Stimulated activated CD8-positive, alpha-beta memory T cell treated with anti-CD3 and anti-CD28 coated beads, Interleukin-12 subunit alpha, Interleukin-12 subunit beta, amount 100 ng/mL, for 1 hour (primary cell): ENCODE results near the gene KCNQ4.

ENCODE experiments used
- DNase-seq: peaks from one replicate; pipeline ENCODE4 v3.0.0-alpha.2; 2020; ENCODE audit warnings: low read depth

The KCNQ4 gene

DNA sequence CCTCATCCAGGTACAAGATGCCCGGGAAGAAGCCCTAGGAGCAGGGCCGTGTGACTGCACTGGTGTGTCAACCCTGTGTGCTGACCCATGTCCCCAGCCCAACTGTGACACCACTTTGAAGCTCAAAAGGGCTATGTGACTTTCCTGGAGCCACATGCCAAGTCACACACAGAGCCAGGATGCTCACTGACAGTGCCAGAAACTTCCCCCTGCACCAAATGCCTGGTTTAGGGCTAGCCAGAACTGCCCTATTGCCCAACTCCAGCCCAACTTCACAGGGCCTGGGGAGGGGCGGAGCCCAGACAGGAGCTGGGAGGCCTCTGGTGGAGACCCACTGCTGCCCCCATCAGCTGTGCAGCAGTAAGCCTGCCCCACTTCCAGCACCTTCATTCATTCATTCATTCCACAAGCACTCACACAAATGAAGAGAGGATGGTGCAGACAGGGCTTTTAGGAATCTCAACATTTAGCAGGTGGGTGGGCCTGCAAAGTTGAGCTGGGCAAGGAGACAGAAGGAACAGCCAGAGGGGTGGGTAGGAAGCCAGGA, 36.7 kb downstream of the KCNQ4 start:
- DNase-seq, result no peak

DNA sequence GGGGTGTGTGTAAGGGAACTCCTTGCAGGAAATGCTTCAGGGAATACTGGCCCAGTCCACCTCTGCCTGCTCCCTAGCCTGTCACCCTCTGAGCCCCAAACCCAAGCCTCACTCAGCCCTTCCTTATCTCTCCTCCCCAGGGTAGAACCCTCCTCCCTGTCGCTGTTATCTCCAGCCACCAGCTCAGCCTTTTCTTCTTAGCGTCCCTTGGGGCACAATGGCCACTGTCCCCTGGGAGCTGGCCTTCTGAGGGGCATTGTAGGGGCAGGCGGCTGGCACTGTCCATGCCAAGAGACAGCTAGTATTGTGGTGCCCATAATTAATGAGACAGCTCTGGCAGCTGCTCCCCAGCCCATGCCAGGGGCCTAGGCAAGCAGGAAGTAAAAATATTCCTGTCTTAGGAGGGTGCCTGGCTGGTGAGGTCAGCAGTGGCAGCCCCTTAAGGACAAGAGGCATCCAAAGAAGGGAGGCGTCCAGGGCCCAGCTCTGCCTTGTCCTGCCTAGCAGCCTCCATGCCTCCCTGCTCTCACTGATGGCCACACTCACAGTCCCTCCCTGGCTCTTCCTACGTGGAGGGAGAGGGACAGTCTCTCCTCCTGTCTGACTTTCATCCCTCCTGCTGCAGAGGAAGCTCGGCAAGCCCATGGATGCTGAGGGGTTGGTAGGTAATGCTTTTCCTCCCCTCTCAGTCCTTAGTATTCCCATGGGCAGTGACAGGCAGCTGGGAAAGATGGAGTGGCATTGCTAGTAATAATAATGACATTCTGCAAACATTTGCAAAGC, 37.5 kb downstream of the KCNQ4 start:
- no peak for DNase-seq

DNA sequence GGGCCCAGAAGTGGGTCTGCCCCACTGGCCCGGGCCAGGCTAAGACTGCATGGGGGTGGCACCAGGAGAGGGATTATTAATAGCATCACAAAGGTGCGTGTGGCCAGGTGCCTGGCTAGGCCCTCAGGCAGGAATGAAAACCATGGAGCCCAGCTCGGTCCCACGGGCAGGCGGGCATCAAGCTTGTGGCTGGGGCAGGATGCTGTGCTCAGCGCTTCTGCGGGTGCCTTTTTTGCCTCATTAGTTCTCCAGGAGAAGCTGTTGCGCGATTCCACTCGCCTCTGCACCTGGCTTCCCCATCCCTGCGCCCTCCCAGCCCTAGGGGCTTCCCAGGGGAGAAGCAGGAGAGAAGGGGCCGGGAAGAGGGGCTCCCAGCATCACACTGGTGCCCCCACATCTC, 39.3 kb downstream of the KCNQ4 start:
- no peak for DNase-seq

DNA sequence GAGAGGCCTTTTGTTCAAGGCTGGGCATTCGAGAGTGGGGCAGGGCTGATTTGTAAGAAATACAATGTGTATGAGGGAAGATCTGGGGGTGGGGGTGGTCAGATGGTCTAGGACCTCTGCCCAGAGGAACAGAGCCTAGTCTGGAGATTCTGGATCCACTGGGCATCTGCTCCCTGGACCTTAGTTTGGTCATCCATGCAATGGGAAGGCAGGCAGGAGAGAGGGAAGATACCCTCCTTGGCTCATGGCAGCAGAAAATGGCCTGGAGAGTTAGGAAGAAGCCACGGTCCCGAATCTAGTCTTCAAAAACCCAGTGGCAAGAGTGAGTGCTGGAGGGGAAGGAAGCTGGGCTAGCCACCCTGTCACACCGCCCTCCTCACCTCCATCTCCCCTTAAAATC, 39.8 kb downstream of the KCNQ4 start:
- no peak for DNase-seq

DNA sequence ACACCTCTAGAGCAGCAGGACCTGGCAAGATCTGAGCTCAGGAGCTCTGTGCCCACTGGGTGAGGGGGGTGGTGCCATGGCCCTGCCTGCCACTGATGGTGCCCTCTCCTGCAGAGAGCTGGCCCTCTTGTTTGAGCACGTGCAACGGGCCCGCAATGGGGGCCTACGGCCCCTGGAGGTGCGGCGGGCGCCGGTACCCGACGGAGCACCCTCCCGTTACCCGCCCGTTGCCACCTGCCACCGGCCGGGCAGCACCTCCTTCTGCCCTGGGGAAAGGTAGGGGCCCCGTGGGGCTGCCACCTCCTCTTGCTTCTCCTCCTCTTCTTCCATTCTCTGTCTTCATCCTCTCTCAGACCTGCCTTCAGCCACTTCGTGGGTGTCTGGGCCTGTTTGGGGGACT, 40.4 kb downstream of the KCNQ4 start:
- DNase-seq, result no peak

DNA sequence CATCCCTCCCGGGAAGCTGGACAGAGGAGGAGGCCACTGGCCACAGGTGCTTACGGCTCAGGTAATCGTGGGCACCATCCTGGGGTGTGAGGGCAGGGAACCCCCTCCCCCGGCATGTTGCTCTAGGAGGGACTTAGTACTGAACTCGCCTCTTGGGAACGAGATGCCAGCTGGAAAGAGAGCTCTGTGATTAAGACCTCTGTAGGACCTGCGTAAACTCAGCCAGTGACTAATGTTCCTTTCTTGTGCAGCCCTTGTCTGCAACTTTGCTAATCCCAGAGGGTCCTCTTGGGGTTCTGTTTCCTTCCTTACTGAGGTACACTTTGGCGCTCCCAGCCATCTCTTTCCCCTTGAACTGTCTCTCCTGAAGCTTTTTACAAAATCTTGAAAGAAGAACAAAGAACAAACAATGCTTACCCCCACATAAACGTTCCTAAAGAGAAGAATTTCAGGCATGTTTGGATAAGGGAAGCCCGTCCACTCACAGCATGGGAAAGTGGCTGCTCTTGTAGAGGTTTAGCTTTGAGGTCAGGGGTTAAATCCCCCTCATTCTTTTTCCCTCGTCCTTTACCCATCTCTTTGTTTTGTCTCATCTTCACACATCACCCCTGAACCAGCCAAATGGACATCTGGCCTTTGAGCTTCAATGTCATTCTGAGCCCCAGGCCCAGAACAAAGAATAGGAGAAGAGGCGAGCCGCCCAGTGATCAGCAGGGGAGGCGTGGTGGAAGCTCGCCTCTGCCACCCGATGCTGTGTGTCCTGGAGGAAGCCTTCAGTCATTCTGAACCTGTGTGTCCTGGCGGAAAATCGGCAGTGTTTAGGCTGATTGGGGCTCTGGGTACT, 41.2 kb downstream of the KCNQ4 start:
- DNase-seq, result no peak

DNA sequence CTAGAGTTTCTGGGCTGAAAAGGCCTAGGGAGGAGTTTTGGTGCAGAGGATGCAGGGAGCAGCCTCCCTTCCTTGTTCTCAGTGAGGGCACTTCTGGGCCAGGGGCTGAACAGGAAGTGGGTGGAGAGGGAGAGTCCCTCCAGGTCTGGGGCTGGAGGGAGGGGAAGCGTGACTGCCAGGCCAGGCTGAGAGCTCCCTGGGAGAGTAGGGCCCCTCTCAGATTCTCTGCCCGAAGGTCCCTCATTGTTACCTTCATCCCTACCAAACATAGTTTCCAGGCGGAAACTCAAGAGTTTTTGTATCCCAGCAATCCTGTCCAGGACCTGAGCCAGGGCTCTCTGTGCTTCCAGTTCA, 41.8 kb downstream of the KCNQ4 start:
- DNase-seq, result no peak

DNA sequence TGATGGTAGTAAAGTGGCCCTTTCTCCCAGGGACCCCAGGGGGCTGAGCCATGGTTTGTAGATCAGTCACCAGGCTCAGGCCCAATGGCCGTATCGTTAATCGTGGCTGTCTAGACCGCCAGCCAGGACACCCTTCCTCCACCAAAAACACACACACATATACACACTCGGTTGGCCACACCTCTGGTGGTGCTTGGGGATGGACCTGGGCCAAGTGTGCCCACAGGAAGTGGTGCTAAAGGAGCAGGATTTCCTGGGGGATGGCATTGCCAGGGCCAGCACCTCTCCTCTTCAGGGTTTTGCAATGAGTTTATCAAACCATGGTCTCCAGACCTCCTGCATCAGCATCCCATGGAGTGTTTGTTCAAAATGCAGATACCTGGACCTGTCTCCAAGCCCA, 42.4 kb downstream of the KCNQ4 start:
- DNase-seq, result no peak

DNA sequence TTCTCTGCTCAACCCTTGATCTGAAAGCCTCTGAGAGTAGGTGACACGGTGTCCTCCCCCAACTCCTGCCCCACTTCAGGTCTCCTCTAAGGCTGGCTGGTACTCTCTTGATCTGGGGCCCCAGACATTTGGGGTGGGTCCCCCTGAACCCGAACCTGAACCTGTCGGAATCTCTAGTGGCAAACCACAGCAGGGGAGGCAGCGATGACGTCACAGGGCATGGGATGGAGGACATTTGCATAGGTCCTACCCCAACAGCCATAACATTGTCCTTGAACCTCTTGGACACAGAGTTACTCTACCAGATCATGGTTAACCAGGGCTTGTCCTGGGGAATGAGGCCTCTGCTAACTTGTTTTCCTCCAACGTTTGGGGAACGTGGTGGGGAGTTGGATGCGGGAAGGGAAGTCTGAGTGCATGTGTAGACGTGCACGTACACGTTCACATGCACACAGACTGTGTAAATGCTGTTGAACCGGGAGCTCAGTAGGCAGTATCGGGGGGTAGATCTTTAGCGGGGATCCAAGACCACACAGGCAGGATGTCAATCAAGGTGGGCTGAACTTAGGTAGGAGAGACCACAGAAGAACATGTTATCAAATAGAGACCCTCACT, 46.2 kb downstream of the KCNQ4 start:
- DNase-seq, result no peak

DNA sequence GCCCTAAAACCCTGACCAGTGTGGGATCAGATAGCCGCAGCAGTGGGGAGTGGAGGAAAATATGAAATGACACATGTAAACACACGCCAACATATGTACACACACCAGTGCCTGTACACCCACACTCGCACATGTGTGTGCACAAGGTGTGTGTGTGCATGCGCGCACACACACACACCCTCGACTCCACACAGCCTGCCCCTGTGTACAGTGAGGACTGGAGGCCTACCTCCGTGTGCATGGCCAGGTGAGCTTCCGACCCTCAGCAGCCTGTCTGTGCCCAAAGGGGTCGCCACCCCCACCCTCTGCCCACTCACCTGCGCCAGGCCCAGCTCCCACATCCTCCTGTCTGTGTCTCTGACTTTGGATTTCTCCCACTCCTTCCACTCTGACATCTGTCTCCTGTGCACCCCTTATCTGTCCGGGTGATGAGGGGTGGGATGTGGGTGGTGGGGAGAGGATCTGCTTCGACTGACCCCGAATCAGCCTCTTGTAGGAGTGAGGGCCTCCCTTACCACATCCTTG, 46.9 kb downstream of the KCNQ4 start:
- no peak for DNase-seq

DNA sequence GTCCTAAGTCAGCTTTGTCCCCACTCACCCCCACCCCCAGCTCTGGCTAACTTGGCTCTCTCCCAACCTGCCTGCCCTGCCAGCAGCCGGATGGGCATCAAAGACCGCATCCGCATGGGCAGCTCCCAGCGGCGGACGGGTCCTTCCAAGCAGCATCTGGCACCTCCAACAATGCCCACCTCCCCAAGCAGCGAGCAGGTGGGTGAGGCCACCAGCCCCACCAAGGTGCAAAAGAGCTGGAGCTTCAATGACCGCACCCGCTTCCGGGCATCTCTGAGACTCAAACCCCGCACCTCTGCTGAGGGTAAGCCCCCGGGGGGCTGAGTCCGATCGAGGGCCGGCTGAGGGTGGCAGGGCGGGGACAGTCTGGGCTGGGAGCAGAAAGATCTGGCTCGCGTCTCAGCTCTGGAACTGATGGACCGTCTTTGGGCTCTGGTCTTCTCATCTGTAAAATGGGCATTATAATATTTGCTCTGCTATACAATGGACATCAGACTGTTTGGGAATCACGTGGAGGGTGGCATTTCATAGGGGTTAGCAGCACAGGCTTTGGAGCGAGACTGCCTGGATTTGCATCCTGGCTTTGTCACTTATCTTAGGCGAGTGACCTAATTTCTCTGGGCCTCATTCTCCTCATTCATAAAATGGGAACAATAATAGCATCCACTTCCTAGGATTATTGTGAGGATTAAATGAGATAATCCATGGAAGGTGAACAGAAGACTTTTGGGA, 47.6 kb downstream of the KCNQ4 start:
- DNase-seq, result no peak

DNA sequence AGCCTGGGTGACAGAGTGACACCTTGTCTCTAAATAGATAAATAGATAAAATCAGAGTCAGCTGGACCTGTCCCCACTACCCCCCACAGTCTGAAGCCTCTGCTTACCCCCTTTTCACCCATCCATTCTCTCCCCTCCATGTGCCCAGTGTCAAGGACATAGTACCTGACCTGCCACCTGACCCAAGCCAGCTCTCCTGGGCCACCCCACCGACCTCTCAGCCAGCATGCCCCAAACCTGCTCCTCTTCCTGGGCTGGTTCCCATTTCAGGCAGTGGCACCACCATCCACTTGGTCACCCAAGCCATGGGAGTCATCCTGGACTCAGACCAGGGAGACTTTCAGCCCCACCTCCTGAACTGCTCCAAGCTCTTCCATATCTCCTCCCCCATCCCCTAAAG, 50.4 kb downstream of the KCNQ4 start:
- no peak for DNase-seq

DNA sequence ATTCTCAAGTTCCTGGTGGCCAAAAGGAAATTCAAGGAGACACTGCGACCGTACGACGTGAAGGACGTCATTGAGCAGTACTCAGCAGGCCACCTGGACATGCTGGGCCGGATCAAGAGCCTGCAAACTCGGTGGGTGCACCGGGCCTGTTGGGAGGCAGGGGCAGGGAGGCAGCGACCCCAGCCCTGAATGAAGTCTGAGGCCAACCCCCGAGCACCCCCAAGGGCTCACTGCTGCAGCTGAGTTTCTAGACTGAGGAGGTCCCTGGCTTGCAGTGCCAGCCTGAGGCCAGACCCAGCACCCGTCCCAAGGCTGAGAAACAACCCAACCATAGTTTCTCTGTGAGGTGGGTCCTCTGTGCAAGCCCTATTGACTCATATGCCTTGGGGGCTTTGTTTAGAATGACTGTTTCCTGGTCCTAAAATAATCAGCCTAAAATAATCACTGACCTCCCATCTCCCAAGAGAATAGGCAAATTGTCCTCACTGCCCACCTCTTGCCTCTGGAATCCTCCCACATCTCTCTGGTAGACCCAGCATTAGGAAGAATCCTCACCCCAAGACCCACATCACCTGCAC, 51.5 kb downstream of the KCNQ4 start:
- DNase-seq, result no peak

DNA sequence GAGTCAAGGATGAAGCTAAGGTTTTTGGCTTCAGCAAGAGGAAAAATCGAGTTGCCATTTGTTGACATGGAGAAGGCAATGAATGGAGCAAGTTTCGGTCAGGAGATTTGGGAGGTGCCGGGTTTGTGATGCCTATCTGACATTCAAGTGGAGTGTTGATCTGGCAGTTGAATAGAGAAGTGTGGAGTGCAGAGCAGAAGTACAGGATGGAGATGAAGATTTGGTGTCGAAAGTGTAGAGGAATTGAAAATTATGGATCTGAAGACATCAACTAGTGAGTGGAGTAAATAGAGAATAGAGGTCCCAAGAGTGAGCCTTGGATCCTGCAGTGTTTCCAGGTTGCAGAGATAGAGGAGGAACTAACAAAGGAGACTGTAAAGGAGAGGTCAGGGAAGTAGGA, 52.7 kb downstream of the KCNQ4 start:
- no peak for DNase-seq

DNA sequence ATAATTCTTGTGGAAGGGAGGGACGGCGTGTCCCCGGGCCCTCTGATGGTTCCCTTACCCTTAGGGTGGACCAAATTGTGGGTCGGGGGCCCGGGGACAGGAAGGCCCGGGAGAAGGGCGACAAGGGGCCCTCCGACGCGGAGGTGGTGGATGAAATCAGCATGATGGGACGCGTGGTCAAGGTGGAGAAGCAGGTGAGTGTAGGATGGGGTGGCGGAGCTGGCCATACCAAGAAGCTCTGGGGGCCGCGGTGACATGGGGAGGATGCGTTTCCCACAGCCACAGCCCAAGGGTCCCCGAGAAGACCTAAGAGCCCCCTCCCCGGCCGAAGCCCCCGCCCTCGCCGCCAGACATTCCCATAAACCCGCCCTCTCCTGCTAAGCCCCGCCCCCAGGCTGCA, 54.0 kb downstream of the KCNQ4 start:
- DNase-seq, result no peak

DNA sequence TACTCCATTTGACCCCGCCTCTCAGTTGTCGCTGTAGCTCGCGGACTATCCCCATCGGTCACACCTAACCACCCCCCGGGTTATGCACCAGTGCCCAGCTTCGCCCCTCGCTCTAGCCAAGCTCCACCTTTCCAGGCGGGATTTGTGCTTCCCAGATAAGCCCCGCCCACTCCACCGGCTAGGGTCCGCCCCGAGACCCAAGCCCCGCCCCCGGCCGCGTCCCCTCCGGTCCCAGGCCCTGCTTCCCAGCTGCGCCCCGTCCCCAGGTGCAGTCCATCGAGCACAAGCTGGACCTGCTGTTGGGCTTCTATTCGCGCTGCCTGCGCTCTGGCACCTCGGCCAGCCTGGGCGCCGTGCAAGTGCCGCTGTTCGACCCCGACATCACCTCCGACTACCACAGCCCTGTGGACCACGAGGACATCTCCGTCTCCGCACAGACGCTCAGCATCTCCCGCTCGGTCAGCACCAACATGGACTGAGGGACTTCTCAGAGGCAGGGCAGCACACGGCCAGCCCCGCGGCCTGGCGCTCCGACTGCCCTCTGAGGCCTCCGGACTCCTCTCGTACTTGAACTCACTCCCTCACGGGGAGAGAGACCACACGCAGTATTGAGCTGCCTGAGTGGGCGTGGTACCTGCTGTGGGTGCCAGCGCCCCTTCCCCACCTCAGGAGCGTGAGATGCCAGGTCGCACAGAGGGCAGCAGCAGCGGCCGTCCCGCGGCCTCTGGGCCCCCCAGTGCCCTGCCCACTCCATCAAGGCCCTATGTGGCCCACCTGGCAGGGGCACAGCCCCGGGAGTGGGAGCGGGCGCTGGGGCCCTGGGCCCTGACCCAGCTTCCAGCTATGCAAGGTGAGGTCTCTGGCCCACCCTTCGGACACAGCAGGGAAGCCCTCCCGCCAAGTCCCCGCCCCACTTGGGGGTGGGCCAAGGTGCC, 54.7 kb downstream of the KCNQ4 start:
- no peak for DNase-seq

DNA sequence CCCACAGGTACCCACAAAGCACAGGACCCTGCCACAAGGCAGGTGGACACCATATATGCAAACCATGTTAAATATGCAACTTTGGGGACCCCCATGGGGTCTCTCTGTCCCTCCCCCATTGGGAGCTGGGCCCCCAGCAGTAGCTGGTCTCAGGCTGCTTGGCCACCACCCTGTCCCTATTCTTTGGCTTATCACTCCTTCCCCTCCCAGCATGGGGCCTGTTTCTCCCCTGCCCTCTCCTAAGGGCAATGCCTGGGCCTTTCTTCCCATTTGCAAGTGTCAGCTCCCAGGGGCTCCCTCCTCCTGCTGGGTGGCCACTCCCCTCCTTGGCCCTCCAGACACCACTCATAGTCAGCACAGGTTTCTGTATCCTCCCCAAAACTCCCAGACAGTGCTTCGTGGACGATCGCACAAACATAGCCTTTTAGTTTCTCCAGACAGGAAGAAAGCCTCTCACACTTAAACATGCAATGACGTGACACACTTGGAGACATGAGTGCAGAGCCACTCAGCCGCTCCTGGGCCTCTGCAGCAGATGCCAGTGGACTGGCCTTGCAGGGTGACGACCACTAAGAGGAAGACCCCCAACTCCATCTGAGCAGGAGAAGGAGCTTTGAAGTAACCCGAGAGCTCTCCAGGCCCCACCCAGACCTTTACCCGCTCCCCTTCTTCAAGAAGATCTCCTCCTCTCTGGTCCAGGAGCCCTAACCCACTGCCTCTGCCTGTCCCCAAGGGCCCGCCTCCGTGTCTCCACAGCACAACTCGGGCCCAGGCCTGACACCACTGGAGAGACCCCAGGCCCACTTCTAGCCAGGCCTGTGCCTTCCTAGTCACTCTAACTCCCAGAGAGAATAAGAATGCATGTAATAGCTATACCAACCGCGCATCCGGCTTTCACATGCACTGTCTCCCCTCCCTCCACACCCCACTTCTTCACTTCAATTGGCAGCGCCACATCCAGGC, 55.7 kb downstream of the KCNQ4 start:
- no peak for DNase-seq

DNA sequence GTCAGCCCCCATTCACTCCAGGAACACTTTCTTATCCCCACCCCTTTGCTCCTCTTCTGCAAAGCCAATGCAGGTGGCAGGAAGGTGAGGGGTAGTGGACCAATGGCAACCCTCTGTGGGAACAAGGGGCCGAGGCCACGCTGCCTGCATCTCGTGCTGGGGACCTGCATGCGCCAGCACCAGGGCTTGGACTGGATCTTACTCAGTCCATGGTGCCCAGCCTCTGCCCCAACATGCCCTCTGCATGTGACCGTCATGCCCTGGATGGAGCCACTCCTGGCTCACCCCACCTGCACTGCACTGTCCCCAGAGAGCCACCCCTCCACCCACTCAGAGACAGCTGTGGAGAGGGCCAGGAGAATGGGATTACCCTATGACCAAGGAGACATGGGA, 56.4 kb downstream of the KCNQ4 start:
- no peak for DNase-seq
